RWPE2 (cell line): ENCODE measurements around the gene TMX2.
A peak's percentile ranks its signal among the peaks of the same experiment; 100 is the strongest.
"Not testable (repeated sequence)": the region's sequence is repeated elsewhere in the genome, so short reads cannot be mapped to it uniquely, and the experiment has no call there.

Source experiments
- ATAC-seq: fragments of 200-7000 bp; cut with Tn5 transposase; 3 replicates; pipeline ENCODE4 v1.9.1; 2021; ENCODE audit warnings: low read depth
- DNase-seq: peaks from one replicate; pipeline ENCODE4 v3.0.0-alpha.2; 2020; ENCODE audit warnings: low spot score
- H3K27ac ChIP-seq: fragments of 450-650 bp; 2 replicates; pipeline ENCODE4 v1.5.1; 2017; ENCODE audit warnings: mild to moderate bottlenecking; ENCODE audit not compliant: poor library complexity, severe bottlenecking
- H3K27me3 ChIP-seq: fragments of 250-450 bp; sonication (Bioruptor Pico); 2 replicates; pipeline ENCODE4 v1.5.1; 2021; ENCODE audit warnings: mild to moderate bottlenecking, moderate library complexity; ENCODE audit not compliant: insufficient read depth, poor library complexity, severe bottlenecking
- H3K36me3 ChIP-seq: fragments of 250-450 bp; sonication (Bioruptor Pico); 2 replicates; pipeline ENCODE4 v1.5.1; 2020; ENCODE audit warnings: low read depth, mild to moderate bottlenecking, moderate library complexity
- H3K4me1 ChIP-seq: fragments of 250-450 bp; sonication (Bioruptor Pico); 2 replicates; pipeline ENCODE4 v1.5.1; 2021; ENCODE audit warnings: mild to moderate bottlenecking, moderate library complexity; ENCODE audit not compliant: insufficient read depth, poor library complexity, severe bottlenecking
- H3K4me3 ChIP-seq: fragments of 250-450 bp; sonication (Bioruptor Pico); 2 replicates; pipeline ENCODE4 v1.5.1; 2021; ENCODE audit warnings: mild to moderate bottlenecking, moderate library complexity; ENCODE audit not compliant: severe bottlenecking
- H3K9me3 ChIP-seq: fragments of 250-450 bp; sonication (Bioruptor Pico); 2 replicates; pipeline ENCODE4 v1.5.1; 2021; ENCODE audit warnings: mild to moderate bottlenecking, moderate library complexity; ENCODE audit not compliant: severe bottlenecking
- CTCF ChIP-seq: fragments of 450-650 bp; IDR thresholded peaks from one replicate; pipeline ENCODE4 v1.5.1; 2017; ENCODE audit warnings: mild to moderate bottlenecking, moderate library complexity; ENCODE audit not compliant: poor library complexity, severe bottlenecking

The TMX2 gene

GRCh38 chr11:57709802-57710367 lies 2.5 kb upstream of the TMX2 start:
- no peak overlapping the region for H3K27ac ChIP-seq
- H3K9me3 ChIP-seq = no peaks in the 10 kb centered on the region
- TF ChIP-seq CTCF = no peak
- H3K4me3 ChIP-seq = no peak overlapping the region
- no peak for ATAC-seq
- no peaks in the 10 kb centered on the region for H3K27me3 ChIP-seq
- no peak for DNase-seq
- peaks cover 8% of the 10 kb centered on the region for H3K4me1 ChIP-seq
- H3K36me3 ChIP-seq = peaks cover 9% of the 10 kb centered on the region

GRCh38 chr11:57711414-57712255 lies 758 bp upstream of the TMX2 start, which contains the start of gene MED19:
Gene MED19 (minus strand): TSS chr11:57712215. CDS start chr11:57712179, 36 bp downstream.
- peak; percentile 76 for ATAC-seq
- Histone ChIP-seq H3K36me3 (peaks cover 5% of the 10 kb centered on the region), H3K9me3 (no peaks in the 10 kb centered on the region)

GRCh38 chr11:57713835-57714234 lies 1.4 kb downstream of the TMX2 start:
- no peak for ATAC-seq
- H3K9me3 ChIP-seq = no peaks in the 10 kb centered on the region
- H3K4me3 ChIP-seq = peak overlapping the region; percentile 67
- H3K36me3 ChIP-seq = peaks cover under 1% of the 10 kb centered on the region; the same call in 1 of the 2 replicates
- no peak for DNase-seq
- no peaks in the 10 kb centered on the region for H3K27me3 ChIP-seq
- no peak for TF ChIP-seq CTCF
- H3K4me1 ChIP-seq = peaks cover 8% of the 10 kb centered on the region
- H3K27ac ChIP-seq = peak overlapping the region; percentile 53

More at GRCh38 chr11:57711414-57712255, 758 bp upstream of the TMX2 start, which contains the start of gene MED19:
- no peaks in the 10 kb centered on the region for H3K27me3 ChIP-seq
- H3K4me3 ChIP-seq = peak within 1 kb of the TSS; percentile 67
- DNase-seq = peak; percentile 96
- peaks cover 8% of the 10 kb centered on the region for H3K4me1 ChIP-seq
- TF ChIP-seq CTCF = no peak
- H3K27ac ChIP-seq = peak within 1 kb of the TSS; percentile 53

GRCh38 chr11:57716726-57717125 lies 4.3 kb downstream of the TMX2 start:
- H3K27ac ChIP-seq, ATAC-seq: not testable (repeated sequence)

GRCh38 chr11:57727185-57727584 lies 14.8 kb downstream of the TMX2 start:
- Histone ChIP-seq H3K9me3 (no peaks in the 10 kb centered on the region), H3K36me3 (peaks cover 15% of the 10 kb centered on the region), H3K27ac (peak overlapping the region; percentile 19), H3K4me3 (no peak overlapping the region), H3K4me1 (peaks cover 14% of the 10 kb centered on the region), H3K27me3 (no peaks in the 10 kb centered on the region)
- ATAC-seq (peak; percentile 70), DNase-seq (no peak)
- TF ChIP-seq CTCF = no peak

More at GRCh38 chr11:57716726-57717125, 4.3 kb downstream of the TMX2 start:
- H3K36me3 ChIP-seq = peaks cover 20% of the 10 kb centered on the region
- not testable (repeated sequence) for H3K27me3 ChIP-seq, H3K4me3 ChIP-seq, H3K9me3 ChIP-seq, H3K4me1 ChIP-seq, DNase-seq
